SU-DHL-6 (cell line): ENCODE results near the gene LYPD6.

Source experiments
- H2AFZ ChIP-seq: fragments of 200-600 bp; sonication (generic); 2 replicates; pipeline ENCODE4 v1.6.1; 2014; ENCODE audit warnings: low read depth, mild to moderate bottlenecking, moderate library complexity, mixed read lengths, antibody characterized with exemption, low read length; ENCODE audit not compliant: severe bottlenecking
- H3F3A ChIP-seq: fragments of 200-600 bp; shearing (Covaris generic); 2 replicates; pipeline ENCODE4 v1.6.0; 2016; ENCODE audit warnings: antibody characterized with exemption, mild to moderate bottlenecking; ENCODE audit not compliant: insufficient read depth
- H3K27ac ChIP-seq: fragments of 200-600 bp; sonication (generic); 2 replicates; pipeline ENCODE4 v1.5.1; 2016; ENCODE audit warnings: low read depth, mild to moderate bottlenecking, low read length, moderate library complexity, mixed read lengths
- H3K27me3 ChIP-seq: fragments of 200-600 bp; sonication (generic), shearing (Covaris generic); 2 replicates; pipeline ENCODE4 v1.6.0; 2014; ENCODE audit warnings: mild to moderate bottlenecking, low read length
- H3K36me3 ChIP-seq: fragments of 200-600 bp; sonication (generic); 2 replicates; pipeline ENCODE4 v1.6.1; 2014; ENCODE audit warnings: mild to moderate bottlenecking, low read length, mixed read lengths
- H3K4me2 ChIP-seq: fragments of 300-600, 200-600 bp; shearing (Covaris generic), sonication (generic); 2 replicates; pipeline ENCODE4 v1.6.0; 2014; ENCODE audit warnings: low read length, low read depth, mild to moderate bottlenecking; ENCODE audit not compliant: poor library complexity, severe bottlenecking
- H3K4me3 ChIP-seq: fragments of 200-600 bp; sonication (generic); 2 replicates; pipeline ENCODE4 v1.5.1; 2014; ENCODE audit warnings: antibody characterized with exemption, low read length, mild to moderate bottlenecking, mixed read lengths; ENCODE audit not compliant: insufficient read depth, poor library complexity, severe bottlenecking
- H3K79me2 ChIP-seq: fragments of 200-600 bp; sonication (generic); 2 replicates; pipeline ENCODE4 v1.6.1; 2014; ENCODE audit warnings: mild to moderate bottlenecking, low read length, moderate library complexity; ENCODE audit not compliant: insufficient read depth
- H3K9ac ChIP-seq: fragments of 200-600 bp; sonication (generic); 2 replicates; pipeline ENCODE4 v1.7.0; 2014; ENCODE audit warnings: mild to moderate bottlenecking, low read length
- H3K9me2 ChIP-seq: fragments of 200-600 bp; sonication (generic); replicated peaks from 2 replicates; pipeline ENCODE4 v1.6.1; 2014; ENCODE audit warnings: low read length; ENCODE audit not compliant: insufficient read depth
- H3K9me3 ChIP-seq: fragments of 200-600 bp; sonication (generic); 2 replicates; pipeline ENCODE4 v1.6.1; 2014; ENCODE audit warnings: low read length, mixed read lengths; ENCODE audit not compliant: insufficient read depth
- H4K20me1 ChIP-seq: fragments of 200-600 bp; sonication (generic); 2 replicates; pipeline ENCODE4 v1.6.1; 2014; ENCODE audit warnings: low read depth, mild to moderate bottlenecking, antibody characterized with exemption, low read length, moderate library complexity, mixed read lengths
- EZH2phosphoT487 ChIP-seq: fragments of 200-600 bp; sonication (generic), shearing (Covaris generic); conservative IDR thresholded peaks from 2 replicates; pipeline ENCODE4 v1.6.1; 2018; ENCODE audit warnings: mild to moderate bottlenecking, antibody characterized with exemption, low read length, moderate library complexity, mixed read lengths
- TF ChIP-seq, protein P1 (sequence below): fragments of 200-600 bp; sonication (generic); IDR thresholded peaks from one replicate; pipeline ENCODE4 v1.5.1; 2017; ENCODE audit warnings: antibody characterized with exemption, mild to moderate bottlenecking, low read length, moderate library complexity; ENCODE audit not compliant: insufficient read depth, poor library complexity, severe bottlenecking

Gene LYPD6

GRCh38 chr2:149488706-149489440, 158.5 kb downstream of the LYPD6 start:
- Histone ChIP-seq H4K20me1 (no peaks in the 10 kb centered on the region), H3K9ac (no peak overlapping the region), H3K79me2 (no peaks in the 10 kb centered on the region), H3F3A (no peaks in the 10 kb centered on the region), H3K4me3 (no peak overlapping the region), H3K27ac (no peak overlapping the region), H2AFZ (no peak overlapping the region), H3K36me3 (no peaks in the 10 kb centered on the region), H3K27me3 (no peaks in the 10 kb centered on the region), H3K4me2 (no peak overlapping the region), H3K9me3 (no peaks in the 10 kb centered on the region), H3K9me2 (no peaks in the 10 kb centered on the region)
- no peak for TF ChIP-seq EZH2phosphoT487
- TF ChIP-seq, protein P1, sequence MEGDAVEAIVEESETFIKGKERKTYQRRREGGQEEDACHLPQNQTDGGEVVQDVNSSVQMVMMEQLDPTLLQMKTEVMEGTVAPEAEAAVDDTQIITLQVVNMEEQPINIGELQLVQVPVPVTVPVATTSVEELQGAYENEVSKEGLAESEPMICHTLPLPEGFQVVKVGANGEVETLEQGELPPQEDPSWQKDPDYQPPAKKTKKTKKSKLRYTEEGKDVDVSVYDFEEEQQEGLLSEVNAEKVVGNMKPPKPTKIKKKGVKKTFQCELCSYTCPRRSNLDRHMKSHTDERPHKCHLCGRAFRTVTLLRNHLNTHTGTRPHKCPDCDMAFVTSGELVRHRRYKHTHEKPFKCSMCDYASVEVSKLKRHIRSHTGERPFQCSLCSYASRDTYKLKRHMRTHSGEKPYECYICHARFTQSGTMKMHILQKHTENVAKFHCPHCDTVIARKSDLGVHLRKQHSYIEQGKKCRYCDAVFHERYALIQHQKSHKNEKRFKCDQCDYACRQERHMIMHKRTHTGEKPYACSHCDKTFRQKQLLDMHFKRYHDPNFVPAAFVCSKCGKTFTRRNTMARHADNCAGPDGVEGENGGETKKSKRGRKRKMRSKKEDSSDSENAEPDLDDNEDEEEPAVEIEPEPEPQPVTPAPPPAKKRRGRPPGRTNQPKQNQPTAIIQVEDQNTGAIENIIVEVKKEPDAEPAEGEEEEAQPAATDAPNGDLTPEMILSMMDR, result no peak

- H3K36me3 ChIP-seq, result no peaks in the 10 kb centered on the region
- no peak overlapping the region for H3K4me3 ChIP-seq
- no peak overlapping the region for H3K9ac ChIP-seq
- no peak overlapping the region for H3K27ac ChIP-seq
- H2AFZ ChIP-seq, result no peak overlapping the region
- no peaks in the 10 kb centered on the region for H3K9me2 ChIP-seq
- H3K27me3 ChIP-seq, result no peaks in the 10 kb centered on the region
- no peak overlapping the region for H3K4me2 ChIP-seq
- no peaks in the 10 kb centered on the region for H4K20me1 ChIP-seq
- TF ChIP-seq, protein P1, result no peak
- TF ChIP-seq EZH2phosphoT487, result no peak
- H3K9me3 ChIP-seq, result no peaks in the 10 kb centered on the region
- no peaks in the 10 kb centered on the region for H3K79me2 ChIP-seq
- no peaks in the 10 kb centered on the region for H3F3A ChIP-seq
These were observed 159.1 kb downstream of the LYPD6 start for GRCh38 chr2:149489452-149489851.

GRCh38 chr2:149490296-149490695, 159.9 kb downstream of the LYPD6 start:
- Histone ChIP-seq H3K4me2 (no peak overlapping the region), H3K9ac (no peak overlapping the region), H3K36me3 (no peaks in the 10 kb centered on the region), H3K27ac (no peak overlapping the region), H3K79me2 (no peaks in the 10 kb centered on the region), H3K9me3 (no peaks in the 10 kb centered on the region), H3K4me3 (no peak overlapping the region), H3K9me2 (no peaks in the 10 kb centered on the region), H3F3A (no peaks in the 10 kb centered on the region), H3K27me3 (no peaks in the 10 kb centered on the region), H4K20me1 (no peaks in the 10 kb centered on the region), H2AFZ (no peak overlapping the region)
- TF ChIP-seq, protein P1, result no peak
- TF ChIP-seq EZH2phosphoT487, result no peak
